Fibroblast of pulmonary artery (primary cell): ENCODE data around the gene TKT.

Experiments used
- DNase-seq: peaks from one replicate; pipeline ENCODE4 v3.0.0-alpha.2; 2010; ENCODE audit warnings: low read depth
- H3K4me3 ChIP-seq: replicated peaks from 2 replicates; pipeline ENCODE4 v1.5.1; 2011; ENCODE audit warnings: low read depth, mild to moderate bottlenecking, control low read depth, low read length, moderate library complexity
- TF ChIP-seq, protein P1 (sequence below): IDR thresholded peaks from 2 replicates; pipeline ENCODE4 v1.5.1; 2011; ENCODE audit warnings: mild to moderate bottlenecking, control low read depth, low read length, inconsistent platforms; ENCODE audit errors: missing control alignments

The TKT gene

DNA sequence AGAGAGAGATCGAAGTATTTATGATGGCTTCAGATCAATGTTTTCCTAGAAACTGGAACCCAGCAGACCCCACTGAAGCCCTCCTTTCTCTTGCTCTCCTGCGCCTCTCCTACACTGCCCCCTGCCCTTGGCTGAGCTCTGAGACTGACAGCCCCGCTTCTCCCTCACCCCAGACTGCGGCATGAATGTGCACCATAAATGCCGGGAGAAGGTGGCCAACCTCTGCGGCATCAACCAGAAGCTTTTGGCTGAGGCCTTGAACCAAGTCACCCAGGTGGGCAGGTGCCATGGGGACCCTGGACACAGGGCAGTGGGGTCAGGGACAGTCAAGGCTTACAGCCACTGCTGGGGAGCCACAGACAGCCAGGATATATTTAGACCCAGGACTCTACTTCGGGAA lies 71.1 kb downstream of the TKT start:
- no peak for DNase-seq
- no peak overlapping the region for H3K4me3 ChIP-seq
- TF ChIP-seq, protein P1, sequence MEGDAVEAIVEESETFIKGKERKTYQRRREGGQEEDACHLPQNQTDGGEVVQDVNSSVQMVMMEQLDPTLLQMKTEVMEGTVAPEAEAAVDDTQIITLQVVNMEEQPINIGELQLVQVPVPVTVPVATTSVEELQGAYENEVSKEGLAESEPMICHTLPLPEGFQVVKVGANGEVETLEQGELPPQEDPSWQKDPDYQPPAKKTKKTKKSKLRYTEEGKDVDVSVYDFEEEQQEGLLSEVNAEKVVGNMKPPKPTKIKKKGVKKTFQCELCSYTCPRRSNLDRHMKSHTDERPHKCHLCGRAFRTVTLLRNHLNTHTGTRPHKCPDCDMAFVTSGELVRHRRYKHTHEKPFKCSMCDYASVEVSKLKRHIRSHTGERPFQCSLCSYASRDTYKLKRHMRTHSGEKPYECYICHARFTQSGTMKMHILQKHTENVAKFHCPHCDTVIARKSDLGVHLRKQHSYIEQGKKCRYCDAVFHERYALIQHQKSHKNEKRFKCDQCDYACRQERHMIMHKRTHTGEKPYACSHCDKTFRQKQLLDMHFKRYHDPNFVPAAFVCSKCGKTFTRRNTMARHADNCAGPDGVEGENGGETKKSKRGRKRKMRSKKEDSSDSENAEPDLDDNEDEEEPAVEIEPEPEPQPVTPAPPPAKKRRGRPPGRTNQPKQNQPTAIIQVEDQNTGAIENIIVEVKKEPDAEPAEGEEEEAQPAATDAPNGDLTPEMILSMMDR: no peak

DNA sequence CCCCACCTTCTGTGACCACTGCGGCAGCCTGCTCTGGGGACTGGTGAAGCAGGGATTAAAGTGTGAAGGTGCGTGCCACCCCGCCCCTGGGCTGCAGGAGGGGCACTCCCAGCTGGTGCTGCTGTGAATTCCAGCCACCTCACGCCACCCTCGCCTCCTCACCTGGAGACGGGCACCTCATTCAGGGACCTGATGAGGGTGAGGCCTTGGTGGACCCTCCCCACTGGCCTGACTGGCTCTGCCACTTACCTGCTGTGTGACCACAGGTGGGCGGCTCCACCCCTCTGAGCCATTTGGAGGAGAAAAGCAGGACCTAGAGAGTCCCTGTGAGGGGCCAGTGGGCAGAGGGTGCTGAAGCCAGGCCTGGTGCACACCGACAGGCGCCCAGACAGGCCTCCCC lies 72.3 kb downstream of the TKT start:
- no peak for DNase-seq
- no peak overlapping the region for H3K4me3 ChIP-seq
- TF ChIP-seq, protein P1: no peak

DNA sequence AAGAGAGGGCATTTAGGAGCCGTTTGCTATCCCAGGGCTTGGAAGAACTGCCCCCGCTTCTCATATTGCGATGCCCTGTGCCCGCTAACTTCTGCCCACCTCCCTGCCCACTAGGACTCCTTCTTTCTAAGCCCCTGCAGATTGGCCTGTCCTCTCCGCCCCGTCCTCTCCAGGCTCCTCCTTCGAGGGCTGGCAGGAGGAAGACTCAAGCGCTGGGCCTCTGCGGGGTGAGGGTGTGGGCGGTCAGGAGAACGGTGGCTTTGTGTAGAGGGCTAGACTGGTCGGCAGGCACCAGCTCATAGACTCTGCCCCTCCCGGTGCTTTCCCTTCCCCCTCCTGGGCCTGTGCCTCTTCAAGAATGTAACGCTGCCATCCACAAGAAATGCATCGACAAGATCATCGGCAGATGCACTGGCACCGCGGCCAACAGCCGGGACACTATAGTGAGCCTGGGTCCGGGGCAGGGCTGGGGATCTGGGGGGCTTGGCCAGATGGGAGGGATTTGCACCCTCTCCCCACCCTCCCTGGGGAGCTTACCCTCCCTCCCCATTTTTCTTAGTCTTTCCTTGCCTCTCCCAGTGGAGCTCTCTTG lies 73.0 kb downstream of the TKT start:
- DNase-seq: no peak
- H3K4me3 ChIP-seq: no peak overlapping the region
- TF ChIP-seq, protein P1: no peak

DNA sequence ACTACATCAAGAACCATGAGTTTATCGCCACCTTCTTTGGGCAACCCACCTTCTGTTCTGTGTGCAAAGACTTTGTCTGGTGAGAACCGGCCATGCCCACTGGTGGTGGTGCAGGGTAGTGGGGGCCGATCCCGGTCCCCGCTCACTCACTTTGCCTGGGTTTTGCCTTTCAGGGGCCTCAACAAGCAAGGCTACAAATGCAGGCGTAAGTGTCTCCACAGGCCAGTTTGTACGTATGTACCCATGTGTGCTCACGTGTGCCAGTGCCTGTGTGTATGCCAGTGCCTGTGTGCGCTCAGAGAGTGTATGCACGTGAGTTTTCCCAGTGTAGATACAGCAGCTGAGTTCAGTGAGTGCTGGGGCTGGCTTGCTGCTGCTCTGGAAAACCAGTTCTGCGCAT lies 74.3 kb downstream of the TKT start:
- TF ChIP-seq, protein P1: no peak
- DNase-seq: no peak
- H3K4me3 ChIP-seq: no peak overlapping the region

DNA sequence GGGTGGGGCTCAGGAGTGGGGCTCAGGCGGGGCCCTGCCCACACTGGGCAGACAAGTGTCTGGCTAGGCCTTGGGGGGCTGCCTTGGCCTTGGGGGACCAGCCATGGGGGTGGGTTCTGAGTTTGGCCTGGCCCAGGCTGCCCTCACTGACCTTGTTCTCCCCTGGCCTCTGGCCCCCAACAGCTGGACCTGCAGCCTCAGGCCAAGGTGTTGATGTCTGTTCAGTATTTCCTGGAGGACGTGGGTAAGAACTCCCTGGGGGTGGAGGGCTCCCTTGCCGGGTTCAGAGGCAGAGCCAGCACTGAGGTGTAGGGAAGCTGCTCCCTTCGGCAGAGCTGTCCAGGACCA lies 74.8 kb downstream of the TKT start:
- TF ChIP-seq, protein P1: no peak

DNA sequence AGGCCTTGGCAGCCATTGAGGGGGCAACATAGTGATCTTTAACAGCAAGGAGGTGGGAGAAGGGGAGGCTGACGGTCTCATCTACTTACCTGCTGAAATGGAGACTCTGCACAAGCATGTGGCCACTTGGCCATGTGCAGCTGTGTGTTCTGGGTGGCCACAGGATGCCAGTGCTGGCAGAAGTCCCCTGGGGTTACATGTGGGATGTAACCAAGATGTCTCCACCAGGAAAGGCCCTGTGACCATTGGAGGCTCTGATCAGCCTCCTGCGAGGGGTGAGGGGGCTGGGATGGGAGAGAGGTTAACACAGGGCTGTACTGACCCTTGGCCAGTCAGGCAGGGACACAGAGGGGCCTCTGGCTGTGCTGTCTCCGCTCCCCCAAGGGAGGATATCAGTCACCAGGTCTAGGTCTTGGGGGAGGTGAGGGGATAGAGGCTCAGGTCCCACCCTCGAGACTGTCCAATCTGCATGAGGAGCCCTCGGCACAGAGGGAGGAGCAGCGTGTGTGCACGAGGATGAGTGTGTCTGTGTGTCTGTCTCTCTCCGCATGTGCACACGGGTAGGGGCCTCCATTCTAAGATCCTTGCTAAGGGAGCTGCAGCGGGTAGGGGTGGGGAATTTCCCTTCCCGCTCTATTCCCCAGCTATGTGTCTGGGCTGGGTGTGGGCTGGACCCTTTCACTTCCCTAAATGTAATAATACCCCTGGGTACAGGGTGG lies 75.4 kb downstream of the TKT start:
- H3K4me3 ChIP-seq: no peak overlapping the region
- DNase-seq: no peak
- TF ChIP-seq, protein P1: no peak

More for the DNA sequence above, 74.8 kb downstream of the TKT start:
- no peak overlapping the region for H3K4me3 ChIP-seq
- no peak for DNase-seq

DNA sequence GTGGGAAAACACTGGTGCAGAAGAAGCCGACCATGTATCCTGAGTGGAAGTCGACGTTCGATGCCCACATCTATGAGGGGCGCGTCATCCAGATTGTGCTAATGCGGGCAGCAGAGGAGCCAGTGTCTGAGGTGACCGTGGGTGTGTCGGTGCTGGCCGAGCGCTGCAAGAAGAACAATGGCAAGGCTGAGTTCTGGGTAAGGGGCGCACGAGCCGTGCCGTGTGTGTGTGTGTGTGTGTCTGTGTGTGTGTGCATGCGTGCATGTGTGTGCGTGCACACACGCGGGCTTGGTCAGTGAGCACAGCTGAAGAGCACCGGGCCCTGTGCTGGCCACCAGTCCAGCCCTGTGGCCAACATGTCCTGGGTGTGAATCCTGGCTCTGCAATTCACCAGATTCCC lies 76.2 kb downstream of the TKT start:
- H3K4me3 ChIP-seq: no peak overlapping the region
- no peak for DNase-seq
- TF ChIP-seq, protein P1: no peak
